GM18951 (cell line): ENCODE measurements around the gene SIK2.

ENCODE experiments used
- POLR2A ChIP-seq: IDR thresholded peaks from 4 replicates; pipeline ENCODE4 v1.6.1; 2011; ENCODE audit warnings: mild to moderate bottlenecking; ENCODE audit not compliant: insufficient read length, insufficient read depth; ENCODE audit errors: extremely low read depth
- in situ Hi-C: fragments of 300-500 bp; cut with MboI; formaldehyde crosslinking; loops from one replicate; pipeline ENCODE4 v1.12.0; 2022; ENCODE audit warnings: low sequenced_read_pairs, mixed read lengths, inconsistent platforms; ENCODE audit not compliant: unreplicated experiment

SIK2 gene

GRCh38 chr11:111612224-111612623 lies 10.0 kb downstream of the SIK2 start:
- TF ChIP-seq POLR2A, result no peak
- in situ Hi-C loops, result no loop called here

GRCh38 chr11:111617286-111617685 lies 15.0 kb downstream of the SIK2 start:
- in situ Hi-C loops, result loop anchor here (5.0 kb wide), 1 partner anchor 80 kb away; no protein-coding TSS in a partner anchor
- TF ChIP-seq POLR2A, result no peak

GRCh38 chr11:111620518-111620917 lies 18.3 kb downstream of the SIK2 start:
- in situ Hi-C loops, result no loop called here
- TF ChIP-seq POLR2A, result no peak

- in situ Hi-C loops, result no loop called here
- no peak for TF ChIP-seq POLR2A
These were observed 21.3 kb downstream of the SIK2 start for GRCh38 chr11:111623527-111624030.

- in situ Hi-C loops, result no loop called here
- TF ChIP-seq POLR2A, result no peak
These were observed 22.4 kb downstream of the SIK2 start for GRCh38 chr11:111624608-111625007.

GRCh38 chr11:111627591-111627990 lies 25.3 kb downstream of the SIK2 start:
- in situ Hi-C loops, result no loop called here
- TF ChIP-seq POLR2A, result no peak

GRCh38 chr11:111629499-111629898 lies 27.2 kb downstream of the SIK2 start:
- in situ Hi-C loops, result no loop called here
- no peak for TF ChIP-seq POLR2A

GRCh38 chr11:111631024-111631665 lies 28.9 kb downstream of the SIK2 start:
- in situ Hi-C loops, result no loop called here
- no peak for TF ChIP-seq POLR2A

- no peak for TF ChIP-seq POLR2A
- in situ Hi-C loops, result no loop called here
These were observed 29.4 kb downstream of the SIK2 start for GRCh38 chr11:111631666-111632039.

- in situ Hi-C loops, result no loop called here
These were observed 30.4 kb downstream of the SIK2 start for GRCh38 chr11:111632516-111633220.

GRCh38 chr11:111633248-111633647 lies 31.0 kb downstream of the SIK2 start:
- in situ Hi-C loops, result no loop called here
- TF ChIP-seq POLR2A, result no peak

More at GRCh38 chr11:111632516-111633220, 30.4 kb downstream of the SIK2 start:
- TF ChIP-seq POLR2A, result no peak

- no peak for TF ChIP-seq POLR2A
- in situ Hi-C loops, result no loop called here
These were observed 31.6 kb downstream of the SIK2 start for GRCh38 chr11:111633756-111634362.

- in situ Hi-C loops, result no loop called here
These were observed 32.9 kb downstream of the SIK2 start for GRCh38 chr11:111634981-111635705.

GRCh38 chr11:111635706-111636045 lies 33.4 kb downstream of the SIK2 start:
- TF ChIP-seq POLR2A, result no peak
- in situ Hi-C loops, result no loop called here

More at GRCh38 chr11:111634981-111635705, 32.9 kb downstream of the SIK2 start:
- no peak for TF ChIP-seq POLR2A

- in situ Hi-C loops, result no loop called here
- no peak for TF ChIP-seq POLR2A
These were observed 35.6 kb downstream of the SIK2 start for GRCh38 chr11:111637885-111638284.
